Renal pelvis (tissue), 4 donors: ENCODE data around the gene KMO. TPM values are rescaled to one million over a fixed set of nuclear protein-coding genes. Genes with fewer than 3 reads are reported as not detected.

Source experiments
- DNase-seq: peaks from one replicate; pipeline ENCODE4 v3.0.0-alpha.2; 2013
- polyA plus RNA-seq, 3 donors: library from polyadenylated mRNA; unstranded; fragments of 120-200 nt; gene quantifications; one replicate each; pipeline ENCODE4 v1.2.1, GENCODE V29; 2013; ENCODE audit not compliant: insufficient read length in 3 of 3

Gene KMO
- polyA plus RNA-seq, 3 donors, result 18.2 to 27.6 (median 21.3) TPM

DNA sequence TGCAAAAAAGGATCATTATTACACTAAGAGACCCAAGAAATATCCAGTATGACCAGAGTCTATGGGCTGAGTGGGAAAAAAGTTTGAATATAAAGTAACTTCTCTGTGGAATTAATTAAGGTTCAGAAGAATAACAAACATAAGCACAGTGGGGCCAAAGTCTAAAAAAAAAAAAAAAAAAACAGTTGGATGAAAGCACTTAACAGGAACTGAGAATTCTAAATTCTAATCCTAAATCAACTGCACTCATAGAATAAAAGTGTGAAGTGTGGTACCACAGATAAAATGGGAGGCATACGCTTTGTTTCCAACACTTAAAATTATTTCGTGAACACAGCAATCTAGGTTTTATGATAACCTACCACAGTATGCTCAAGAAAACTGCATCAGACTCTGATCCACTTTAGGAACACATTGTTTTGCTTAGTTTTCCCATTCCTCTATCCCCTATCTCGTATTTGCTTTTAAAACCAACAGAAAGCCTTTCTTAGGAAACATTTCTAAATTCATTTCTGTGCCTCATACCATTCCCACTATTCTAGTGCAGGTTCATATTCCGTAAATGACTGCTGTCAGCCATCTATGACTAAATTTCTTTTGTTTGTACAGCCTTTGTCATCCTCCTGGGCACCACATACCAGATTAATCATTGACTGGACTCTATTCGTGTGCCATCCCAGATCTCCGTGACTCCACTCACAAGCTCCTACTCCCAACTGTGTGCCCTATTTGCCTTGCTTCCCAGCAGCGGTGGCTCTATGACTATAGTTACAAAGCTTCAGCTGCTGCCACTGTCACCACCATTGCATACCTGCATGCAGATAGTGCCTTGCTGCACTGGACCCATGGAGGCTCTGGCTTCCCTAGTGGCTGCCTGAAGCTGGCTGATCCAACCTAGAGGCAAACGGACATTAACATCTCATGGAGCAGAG lies 83.1 kb downstream of the KMO start:
- no peak for DNase-seq

DNA sequence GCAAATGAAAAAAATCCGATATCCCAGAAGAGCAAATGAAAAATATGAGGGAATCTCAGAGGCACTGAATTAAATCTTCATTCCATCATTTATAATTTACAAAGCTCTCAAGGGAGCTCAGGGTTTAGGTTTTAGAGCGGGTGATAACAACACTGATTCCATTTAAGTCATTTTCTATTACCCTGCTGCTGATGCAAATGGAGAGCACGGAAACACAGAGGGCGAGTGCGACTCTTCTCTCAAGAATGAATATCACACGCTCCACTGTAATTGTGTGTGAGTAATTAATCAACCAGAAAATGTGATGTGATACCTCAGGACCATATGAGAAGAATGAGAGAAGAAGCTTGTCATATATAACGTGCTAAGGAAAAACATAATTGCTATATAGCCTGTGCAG lies 85.2 kb downstream of the KMO start:
- no peak for DNase-seq

DNA sequence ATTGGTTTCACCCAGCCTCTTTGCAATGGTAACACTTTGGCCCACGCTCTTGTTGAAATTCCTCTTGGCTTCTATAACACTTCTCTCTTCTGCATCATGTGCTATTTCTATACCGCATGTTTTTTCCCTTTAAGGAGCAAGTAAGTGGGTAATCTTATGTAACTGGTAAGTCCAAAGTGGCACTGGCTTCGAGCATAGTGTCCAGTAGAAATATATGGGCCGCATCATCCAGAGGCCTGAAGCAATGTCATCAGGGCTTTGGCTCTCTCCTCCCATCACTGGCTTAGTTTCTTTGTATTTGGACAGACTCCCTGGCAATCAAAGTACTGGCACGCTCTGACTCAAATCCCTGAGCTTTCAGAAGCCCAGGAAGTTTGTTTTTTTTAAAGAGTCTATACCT lies 90.5 kb downstream of the KMO start:
- DNase-seq, result no peak

DNA sequence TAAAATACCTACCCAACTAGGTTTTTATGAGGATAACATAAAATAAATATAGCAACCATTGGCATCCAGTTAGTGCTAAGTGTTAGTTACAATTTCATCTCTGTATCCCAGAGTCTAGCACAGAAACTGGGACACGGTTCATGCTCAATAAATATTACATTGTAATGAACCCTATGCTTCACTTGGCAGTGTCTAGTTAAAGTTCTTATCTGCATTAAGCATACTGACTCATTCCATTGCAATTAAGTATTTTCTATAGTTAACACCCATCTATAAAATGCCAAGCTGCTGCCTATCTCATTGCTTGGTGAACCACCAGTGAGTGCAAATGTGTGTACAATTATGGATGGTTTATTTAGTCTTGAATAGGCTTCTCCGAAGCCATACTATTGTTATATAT lies 92.8 kb downstream of the KMO start:
- DNase-seq, result no peak

DNA sequence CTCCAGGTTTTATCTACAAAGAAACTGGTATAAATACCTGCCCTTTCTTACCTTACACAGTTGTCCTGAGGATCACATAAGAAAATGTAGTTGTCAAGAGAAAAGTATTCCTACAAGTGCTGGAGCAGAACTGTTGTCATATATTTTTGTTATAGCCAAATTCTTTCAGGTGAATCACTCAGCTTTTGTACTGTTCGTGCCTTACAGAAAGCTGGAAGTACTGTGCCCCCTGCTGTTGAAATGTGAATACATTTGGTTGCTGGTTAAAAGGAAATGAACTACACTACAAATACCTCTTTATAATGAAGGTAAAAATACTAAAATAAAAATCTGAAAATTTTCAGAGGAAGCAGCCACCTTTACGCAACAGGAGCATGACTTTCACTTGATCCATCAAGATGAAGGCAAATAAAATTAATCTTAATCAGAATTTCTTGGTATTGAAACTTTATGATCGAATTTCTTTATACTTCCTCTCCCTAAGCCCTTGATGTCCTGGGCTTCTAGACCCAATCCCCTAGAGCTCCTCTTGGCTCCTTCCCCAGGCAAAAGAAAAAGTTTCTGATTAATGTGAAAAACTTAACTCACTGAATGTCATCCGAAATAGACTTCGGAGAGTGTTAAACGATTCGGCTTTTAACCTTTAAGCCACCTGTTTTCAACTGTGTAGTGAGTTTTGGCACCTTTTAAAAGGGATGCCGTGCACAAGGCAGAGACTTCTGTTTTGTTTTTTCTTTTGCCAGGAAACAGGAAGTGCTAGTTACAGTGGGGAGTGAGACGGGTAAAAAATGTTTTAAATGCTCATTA lies 95.5 kb downstream of the KMO start:
- DNase-seq, result no peak

DNA sequence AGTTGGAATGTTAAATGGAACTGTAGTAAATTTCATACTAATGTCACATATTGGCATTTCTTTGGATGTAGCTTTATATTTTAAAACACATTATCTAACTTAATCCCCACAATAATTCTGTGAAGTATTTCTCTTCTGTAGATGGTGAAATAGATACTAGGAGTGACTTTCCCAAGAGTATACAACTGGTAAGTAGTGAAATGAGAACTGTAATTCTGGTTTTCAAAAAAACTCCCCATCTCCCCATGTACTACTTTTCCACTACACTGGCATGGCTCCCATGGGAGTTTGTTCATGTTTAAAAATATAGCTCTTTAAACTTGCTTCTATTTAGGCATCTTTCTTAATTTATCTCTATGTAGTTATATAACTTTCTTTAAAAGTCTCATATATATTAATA lies 97.8 kb downstream of the KMO start:
- DNase-seq, result no peak

DNA sequence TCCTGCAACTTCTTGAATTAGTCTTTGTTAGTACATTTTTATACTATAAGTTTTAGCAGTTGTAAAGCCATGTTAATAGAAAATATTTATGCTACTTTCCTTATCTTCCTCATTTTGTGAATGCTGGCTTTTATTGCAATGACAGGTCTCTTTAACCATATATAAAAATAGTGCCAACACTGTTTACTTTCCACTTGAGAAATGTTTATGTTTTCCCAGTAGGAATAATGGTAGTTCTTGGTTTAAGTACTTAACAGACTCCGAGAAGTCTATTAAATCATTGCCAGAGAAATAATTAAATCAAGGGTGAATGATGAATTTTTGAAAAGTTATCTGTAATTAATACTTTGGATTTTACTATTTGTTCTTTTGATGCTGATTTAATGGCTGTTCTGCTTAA lies 98.3 kb downstream of the KMO start:
- no peak for DNase-seq

DNA sequence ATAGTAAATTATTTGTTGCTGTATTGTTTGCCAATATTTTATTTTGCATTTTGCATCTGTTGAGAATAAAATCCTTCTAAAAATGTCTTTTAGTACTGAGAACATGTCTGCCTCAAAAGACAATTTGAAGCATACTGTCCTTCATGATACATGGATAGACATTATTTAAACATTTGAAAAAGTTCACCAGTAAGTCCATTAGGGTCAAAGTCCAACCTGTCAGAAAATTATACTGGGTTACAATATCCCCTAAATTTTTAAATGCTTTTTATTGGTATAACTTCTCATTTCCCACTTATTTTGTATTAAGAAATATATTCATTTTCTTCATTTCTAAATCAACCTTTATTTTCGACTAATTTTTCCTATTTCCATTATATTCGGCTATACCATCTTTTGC lies 98.7 kb downstream of the KMO start:
- no peak for DNase-seq

DNA sequence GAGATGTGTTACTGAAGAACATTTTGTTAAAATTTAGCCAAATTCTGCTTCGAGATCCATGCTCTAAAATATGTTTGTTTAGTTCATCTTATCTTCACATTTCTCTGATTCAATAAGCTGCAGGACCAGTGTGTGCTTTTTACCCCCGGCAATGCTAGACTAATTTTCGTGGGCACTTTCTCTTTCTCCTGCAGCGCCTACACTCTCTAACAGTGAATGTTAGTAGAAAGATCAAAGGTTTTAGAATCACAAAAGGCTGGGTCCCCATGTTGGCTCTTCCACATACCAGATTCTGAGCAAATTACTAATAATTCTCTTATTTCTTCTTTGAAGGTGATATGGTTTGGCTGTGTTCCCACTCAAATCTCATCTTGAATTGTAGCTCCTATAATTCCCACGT lies 99.5 kb downstream of the KMO start:
- no peak for DNase-seq

DNA sequence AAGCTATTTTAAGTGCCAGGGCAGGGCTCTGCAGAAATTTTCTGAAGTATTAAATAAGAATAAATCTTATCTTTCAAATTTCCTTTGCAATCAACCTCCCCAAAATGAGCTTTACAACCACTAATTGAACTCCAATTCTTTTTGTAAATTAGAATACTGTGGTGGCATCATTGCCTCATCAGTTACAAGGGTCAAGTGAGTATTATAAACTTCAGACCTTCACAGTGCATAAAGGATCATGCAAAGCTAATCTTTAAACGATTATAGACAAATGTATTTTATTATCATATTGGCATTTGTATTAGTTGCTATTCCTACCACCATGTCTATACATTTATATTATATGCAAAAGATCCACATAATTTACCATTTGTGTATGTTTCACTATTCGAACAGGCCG lies 100.8 kb downstream of the KMO start:
- no peak for DNase-seq

DNA sequence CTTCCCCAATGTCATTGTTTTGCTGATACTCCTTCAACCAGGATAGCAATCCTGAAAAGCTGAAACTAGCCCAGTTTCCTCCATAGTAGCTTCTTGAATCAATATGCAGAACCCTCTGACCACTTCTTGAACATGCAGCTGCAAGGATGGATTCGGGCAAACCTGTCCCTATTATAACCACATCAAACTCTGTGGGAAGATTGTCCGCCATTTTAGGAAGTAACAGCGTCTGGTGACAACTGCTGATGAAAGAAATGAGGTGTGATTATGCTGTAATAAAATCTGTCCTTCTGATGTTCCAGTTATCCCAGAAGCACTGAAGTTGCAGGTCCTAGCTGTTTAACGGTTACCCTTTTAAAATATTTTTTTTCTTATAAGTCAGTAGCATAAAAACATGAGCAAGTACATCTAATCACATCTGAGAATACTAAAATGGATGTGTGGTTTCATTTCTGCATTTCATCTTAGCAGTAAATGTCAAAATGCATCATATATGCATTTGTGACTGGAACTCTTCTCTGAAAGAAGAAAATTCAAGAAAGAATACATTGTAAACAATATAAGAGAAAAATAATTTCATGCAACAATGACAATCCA lies 103.5 kb downstream of the KMO start:
- DNase-seq, result no peak

DNA sequence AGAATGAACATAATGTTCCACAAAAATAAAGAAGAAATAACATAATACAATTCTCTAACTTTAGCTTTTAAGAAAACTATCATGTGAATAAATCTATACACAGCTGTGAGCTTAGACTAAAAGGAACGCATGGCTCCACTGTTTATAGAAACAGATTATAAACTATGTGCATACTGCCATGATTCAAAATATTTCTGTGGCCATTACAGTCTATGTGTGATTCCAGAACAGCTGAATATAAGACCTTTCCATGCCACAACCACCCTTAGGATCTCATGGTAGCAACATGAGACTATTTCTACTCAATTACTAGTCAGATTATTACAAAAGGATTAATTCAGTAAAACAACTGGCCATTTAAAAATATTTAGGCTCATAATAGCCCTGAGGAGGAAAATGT lies 104.1 kb downstream of the KMO start:
- DNase-seq, result no peak

DNA sequence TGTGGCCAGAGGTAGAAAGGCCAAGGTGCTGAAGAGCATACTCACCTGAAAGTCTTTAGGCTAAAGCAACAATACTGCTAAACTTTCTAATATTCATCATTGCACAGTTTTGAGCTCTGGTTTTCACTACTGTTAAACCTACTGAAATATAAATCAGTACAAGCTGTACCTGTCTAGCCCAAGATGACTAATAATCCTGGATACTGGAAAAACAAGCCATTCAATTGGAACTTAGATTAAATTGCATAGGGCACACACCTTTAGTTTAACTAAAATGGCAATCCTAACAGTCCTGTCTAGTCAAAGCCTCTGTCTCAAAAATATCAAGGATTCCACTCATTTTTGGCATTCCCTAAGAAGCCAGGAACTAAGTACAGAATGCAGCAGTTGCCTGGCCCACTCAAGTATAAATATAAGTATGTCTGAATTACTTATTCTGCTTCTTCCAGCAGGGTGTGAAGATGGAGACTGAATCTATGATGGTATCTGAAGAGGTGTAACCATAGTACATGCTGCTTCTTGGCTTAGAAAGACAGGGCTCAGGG lies 104.9 kb downstream of the KMO start:
- no peak for DNase-seq

DNA sequence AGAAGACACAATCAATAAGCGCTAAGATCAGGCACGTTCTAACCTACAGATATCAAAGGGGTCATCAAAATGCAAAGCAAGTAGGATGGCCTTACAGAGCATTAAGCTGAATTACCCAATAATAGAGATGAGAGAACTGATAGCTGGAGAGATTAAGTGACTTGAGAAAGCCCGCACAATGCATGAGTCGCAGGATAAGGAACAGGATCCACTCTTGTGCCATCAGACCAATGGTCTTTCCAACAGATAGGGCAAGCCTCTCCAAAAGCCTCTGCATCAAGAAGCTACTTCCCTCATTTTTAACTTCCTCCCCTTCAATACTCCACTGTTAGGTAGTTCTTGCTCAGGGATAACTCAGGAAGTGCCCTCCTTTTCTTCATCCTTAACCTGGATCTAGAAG lies 105.4 kb downstream of the KMO start:
- no peak for DNase-seq

DNA sequence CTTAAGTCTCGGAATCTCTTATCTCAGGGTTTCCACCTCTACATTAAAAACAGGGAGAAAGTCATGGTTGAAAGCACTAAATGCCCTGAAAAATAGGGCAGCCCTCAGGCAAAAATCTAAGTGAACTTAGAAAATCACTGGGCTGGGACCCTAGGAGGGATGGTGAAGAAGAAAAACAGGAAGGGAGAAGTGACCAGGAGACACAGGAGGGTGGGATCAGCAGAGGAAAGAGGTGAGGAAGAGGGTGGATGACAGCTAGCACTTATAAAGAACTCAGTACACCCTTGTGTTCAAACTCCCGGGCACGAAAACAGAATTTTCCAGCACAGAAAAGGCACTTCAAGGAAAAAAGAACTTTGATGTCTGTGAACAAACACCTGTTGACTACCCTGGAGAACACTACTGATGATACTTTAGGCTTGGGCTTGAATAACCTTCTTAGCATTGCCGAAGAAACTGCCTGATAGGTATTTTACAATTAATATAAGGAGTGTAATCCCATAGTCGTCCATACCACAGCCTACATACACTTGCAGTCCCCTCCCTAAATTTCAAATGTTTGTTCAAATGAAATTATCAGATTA lies 106.0 kb downstream of the KMO start:
- DNase-seq, result no peak

DNA sequence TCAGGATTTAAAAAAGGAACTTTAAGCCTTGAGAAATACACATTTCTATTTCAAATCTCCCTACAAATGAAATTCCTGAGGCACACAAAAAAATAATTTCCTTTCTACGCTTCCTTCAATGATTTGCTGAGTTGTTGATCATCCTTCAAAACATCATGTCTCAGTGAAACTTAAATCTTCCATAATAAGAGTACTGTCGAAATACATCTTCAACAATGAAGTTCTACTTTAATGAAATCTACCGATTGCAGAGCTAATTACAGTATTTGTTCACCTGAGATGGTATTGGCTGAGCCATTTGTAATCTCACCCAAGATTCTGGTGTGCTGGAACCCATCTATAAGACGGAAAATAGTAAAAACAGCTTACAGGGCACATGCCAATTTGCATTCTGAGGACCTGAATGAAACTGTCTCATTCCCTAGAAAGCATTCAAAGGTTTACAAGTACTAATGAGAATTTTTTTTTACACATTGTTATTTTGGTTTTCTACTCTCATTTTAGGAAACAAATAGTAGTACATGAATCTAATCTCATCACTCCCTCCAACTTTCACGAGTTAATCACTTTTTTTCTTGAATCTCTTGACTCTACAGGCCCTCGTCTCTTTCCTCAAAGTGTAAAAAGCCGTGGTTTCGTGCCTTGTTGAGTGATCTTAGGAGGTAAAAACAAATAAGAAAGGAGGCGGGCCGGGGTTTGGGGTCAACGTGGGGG lies 106.9 kb downstream of the KMO start:
- no peak for DNase-seq

DNA sequence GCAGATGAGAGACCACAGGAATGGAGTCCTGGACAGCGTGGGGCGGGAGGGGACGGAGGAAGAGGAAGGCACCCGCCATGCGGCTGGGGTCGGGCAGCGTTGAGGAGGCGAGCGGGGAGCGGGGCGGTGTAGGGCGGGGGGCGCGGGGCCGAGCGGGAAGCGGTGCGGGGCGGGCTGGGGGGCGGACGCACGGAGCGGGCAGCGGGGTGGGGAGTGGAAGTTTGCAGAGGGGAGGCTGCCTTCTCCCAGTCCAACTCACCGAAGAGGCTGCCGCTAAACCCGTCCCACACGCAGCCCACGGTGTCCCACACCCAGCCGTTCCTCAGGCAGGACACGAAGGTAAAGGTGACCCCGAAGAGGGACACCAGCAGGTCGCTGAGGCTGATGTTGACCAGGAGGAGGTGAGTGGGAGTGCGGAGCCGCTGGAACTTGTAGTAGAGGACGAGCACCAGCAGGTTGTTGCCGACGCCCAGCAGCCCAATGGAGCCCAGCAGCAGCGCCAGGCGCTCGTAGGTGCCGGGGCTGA lies 107.5 kb downstream of the KMO start:
- DNase-seq, result no peak

DNA sequence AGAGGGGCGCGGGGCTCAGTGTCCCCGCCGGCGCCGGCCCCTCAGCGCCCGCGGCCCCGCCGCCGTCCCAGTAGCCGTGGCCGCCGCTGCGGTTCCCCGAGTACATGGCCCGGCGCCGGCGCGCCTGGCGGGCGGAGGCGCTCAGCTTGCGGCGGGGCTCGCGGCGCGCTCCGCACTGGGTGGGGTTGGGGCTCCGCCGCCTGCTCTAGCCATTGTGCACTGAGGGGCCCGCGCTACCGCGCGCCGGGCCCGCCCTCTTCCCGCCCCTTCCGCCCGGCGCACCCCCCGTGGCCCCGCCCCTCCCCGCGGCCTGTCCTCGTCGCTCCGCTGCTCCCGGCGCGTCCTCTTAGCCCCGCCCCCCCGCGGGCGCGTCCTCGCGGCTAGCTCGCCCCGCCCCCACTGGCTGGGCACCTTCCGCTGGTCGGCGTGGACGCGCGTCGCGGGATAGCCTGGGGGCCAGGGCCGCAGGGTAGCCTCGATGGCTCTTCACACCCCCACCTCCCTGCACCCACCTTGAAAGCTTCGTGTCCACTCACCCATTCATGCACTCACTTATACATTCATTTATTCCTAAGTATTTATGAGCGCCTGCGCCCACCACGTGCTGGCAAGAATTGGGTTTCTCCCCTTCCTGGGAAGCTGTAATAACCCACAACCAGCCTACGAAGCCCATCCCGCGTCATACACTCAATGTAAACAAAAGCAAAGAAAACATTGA lies 108.1 kb downstream of the KMO start, which contains the start of the genes CHML and OPN3:
CHML (minus strand) TSS at position 221 of the 718 bp plus-strand sequence. CDS start 4,603 bp downstream, outside the sequence.
OPN3 (minus strand) TSS at position 221 of the 718 bp plus-strand sequence; CDS start at position 106, 115 bp downstream.
- DNase-seq, result peak; percentile 89

DNA sequence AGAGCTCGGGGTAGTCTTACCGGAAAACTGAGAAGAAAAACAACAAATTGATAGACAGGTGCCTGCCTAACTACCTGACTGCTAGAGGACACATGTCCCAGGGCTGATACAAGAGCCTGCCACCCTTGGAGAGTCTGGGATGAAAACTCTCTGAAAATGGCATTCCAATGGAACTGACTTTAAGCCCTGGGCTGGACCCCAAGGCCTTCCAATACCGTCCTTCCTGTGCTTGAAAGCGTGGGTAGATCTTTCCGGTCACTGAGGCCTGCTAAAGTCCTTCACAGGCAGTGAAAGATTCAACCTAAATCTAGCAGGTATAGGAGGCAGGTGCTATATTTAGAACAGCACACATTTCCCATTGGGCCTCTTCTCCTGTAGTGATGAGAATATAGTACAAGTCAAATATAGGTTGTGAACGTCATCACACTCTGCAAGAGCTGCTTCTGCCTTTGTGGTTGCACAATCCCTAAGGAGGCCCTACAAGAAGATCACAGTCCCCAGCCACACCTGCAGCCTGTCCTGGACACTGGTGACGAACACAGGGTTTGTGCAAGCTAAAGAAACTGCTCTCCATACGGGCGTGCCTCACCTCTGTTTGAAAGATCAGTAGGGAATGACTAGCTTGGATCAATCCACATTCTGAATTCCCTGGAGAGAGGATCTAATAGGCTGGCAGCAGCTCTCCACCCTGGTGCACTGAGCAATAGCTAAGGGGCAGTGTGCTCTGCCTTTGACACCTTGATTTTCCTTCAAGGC lies 108.9 kb downstream of the KMO start:
- no peak for DNase-seq
